DMS79 (cell line): Measurements from ENCODE around the gene SPESP1.

Source experiments
- DNase-seq: peaks from one replicate; lab custom pipeline; 2025; lab: John Stamatoyannopoulos, UW

Gene SPESP1

DNA sequence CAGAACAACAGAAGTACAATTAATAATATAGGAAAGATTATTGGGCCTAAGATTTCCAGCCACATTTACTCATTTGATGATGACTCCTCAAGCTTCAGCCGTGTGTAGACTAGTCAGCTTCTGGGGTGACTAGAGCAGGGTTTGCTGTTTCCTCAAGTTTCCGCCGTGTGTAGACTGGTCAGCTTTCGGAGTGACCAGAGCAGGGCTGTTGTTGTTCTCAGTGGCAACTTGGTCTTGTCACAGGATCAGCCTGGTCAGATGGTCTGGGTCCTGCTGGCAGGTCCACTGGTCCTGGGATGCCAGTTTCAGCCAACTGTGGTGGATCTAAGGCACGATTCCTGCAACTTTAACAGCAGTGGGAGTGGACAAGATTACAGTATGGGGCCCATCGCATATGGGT lies 62.4 kb downstream of the SPESP1 start:
- DNase-seq = no peak

DNA sequence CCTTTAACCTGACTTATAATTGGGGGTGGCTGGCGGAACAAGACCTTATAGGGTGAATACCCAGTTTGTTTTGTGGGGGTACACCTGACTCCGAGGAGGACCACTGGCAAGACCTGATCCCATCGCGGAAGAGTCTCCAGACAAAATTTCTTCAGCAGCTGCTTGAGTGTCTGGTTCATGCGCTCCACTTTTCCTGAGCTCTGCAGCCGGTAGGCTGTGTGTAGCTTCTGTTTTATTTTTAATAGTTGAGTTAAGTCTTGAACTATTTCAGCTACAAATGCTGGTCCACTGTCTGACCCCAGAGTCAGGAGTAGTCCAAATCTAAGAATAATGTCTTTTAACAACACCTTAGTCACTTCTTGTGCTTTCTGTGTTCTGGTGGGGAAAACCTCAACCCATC lies 63.0 kb downstream of the SPESP1 start:
- DNase-seq = no peak

GRCh38 chr15:68994149-68994548 lies 63.8 kb downstream of the SPESP1 start:
- no peak for DNase-seq

- DNase-seq = no peak
These were observed 64.8 kb downstream of the SPESP1 start for GRCh38 chr15:68994981-68995761.
